CD4-positive, alpha-beta T cell treated with Interleukin-17A for 1 hour (primary cell): ENCODE measurements around the gene NOD1.
A peak's percentile ranks its signal among the peaks of the same experiment; 100 is the strongest.
"Not testable (repeated sequence)": the region's sequence is repeated elsewhere in the genome, so short reads cannot be mapped to it uniquely, and the experiment has no call there.

Experiments used
- DNase-seq: peaks from one replicate; pipeline ENCODE4 v3.0.0-alpha.2; 2020

The NOD1 gene

DNA sequence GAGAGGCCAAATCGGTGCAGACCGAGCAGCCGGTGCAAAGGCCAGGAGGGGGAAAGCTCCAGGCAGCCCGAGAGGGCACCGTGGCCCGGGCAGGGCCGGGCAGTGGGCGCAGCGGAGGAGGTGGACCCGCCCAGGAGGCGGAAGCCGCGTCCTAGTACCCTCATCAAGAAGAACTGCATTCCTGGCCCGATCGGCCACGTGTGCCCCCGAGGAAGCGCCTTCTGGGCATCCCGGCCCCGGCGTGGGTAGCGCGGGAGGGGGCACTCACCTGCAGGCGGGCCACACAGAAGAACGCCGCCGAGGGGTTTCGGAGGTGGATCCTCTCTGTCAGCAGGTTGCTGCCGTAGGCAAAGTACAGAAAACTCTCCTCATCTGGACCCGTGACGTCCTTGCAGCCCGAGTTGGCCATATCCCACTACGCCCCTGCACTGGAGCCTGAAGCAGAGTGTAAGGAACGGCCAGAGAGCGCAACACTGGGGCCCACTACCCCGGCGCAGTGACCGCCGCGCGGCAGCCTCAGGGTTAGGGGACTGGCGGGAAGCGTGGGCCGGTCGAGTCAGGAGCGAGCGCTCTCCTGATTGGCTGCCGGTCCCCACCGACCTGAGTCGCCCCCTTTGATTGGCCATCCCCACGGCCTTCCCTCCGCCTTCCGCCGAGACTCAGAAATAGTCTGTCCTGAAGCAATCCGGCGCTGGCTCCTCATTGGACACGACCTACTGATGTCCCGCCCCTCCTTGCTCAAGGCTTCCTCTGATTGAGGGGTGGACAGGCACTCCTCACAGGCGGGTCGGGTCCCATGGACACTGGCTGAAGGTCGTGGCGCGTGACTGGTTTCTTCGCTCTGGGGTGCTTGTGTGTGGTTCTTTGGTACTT lies 26.0 kb upstream of the NOD1 start, which contains the start of gene GGCT:
Gene GGCT (minus strand): TSS at position 529 of the 873 bp plus-strand sequence. CDS start 120 bp downstream, at position 409.
- DNase-seq: peak; percentile 98

DNA sequence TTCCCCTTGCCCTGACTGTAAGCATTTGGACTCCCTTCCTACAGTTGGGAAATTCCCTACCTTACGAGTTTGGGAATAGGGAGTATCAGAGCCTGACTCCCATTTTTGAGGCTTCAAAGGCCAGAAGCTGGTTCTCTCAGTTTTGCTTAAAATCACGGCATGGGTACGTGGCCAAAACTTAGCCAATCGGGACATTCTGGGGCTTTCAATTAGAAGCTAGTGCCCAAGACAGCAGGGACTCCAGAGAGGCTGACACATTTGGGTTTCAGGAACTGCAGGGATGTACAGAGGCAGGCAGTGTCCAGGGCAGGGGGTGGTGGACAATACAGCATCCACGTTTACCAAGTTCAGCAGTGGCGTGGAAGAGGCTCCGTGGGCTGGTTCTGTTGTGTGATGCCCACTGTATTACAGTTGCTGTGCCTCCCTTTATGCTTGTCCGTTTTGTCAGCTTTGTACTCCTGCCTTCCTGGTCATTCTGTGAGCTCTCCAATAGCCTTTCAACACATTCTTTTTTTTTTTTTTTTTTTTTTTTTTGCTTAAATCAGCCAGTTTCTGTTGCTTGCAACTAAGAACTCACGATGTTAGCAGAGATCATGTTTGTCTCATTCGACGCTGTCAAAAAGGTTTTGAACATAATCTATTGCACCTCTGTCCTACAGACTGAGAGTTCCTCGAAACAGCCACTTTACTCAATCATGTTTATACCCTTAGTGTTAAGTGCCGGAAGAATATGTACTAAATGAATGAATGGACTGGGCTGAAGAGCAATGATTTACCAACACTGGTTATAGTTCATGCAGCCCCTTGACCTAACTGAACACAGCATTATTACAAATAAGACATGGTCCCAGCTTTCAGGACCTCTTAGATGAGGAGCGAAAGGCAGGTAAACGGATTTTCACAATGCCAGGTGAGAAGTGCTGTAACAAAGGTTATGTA lies 25.0 kb upstream of the NOD1 start:
- DNase-seq: no peak

DNA sequence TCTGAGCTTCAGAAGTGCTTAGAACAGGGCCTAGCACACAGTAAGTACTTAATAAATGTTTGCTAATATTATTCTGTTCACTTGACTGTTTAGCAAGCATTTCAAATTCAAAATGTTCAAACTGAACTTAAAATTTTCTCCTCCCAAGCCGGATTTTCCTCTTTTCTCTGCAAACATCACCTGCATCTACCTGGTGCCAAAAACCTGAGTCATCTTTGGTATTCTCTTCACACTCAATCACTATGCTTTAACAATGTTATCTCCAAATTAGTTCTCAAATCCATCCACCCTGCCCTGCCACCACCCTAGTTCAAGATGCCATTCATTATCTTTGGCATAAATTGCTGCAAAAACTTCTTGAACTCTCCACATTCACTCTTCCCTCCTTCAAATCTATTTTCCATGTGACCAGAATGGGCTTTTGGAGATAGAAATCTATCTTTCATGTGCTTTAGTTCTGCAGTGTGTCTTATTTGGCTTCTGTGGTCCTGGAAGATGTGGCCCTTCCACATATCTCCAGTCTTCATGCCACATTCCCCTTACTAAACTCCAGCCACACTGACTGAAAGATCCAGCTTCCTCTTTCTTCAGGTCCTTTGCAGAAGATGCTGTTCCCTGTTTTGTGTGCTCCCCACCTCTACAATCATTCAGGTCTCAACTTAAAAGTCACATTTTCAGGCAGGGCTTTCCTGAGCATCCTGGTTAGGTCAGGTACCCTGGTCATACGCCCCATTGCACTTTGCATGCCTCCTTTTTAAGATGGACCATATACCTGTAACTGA lies 24.1 kb upstream of the NOD1 start:
- no peak for DNase-seq

DNA sequence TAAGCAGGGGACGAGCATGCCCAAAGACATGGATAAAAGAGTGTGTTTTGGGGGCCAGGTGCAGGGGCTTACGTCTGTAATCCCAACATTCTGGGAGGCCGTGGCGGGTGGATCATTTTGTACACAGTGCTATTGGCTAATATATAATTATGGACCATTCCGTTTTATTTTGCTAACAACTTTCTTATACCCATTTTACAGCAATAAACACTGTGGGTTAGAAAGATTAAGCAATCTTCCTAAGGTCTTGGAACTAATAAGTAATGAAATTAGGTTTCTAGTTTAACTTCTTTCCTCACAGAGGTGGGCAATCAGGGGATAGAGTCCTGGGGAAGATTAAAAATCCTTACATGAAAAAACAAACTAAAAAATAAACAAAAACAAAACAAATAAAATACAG lies 22.7 kb upstream of the NOD1 start:
- no peak for DNase-seq

DNA sequence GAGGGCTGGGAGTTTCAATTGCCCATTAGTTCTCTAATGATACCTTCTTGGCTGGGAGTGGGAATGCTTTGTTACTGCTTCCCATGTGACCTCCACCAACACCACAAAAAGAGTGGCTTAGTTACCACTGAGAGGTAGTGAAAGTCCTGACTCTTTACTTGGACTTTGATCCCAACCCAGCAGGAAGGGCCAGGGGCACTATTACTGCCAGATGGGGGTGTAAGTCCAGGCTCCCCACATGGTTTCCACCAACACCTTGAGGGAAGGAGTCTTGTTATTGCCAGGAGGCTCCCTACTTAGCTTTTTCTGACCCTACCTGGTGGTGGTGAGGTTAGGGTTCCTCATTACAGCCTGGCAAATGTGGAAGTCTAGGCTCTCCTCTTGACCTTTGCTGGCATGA lies 14.6 kb upstream of the NOD1 start:
- DNase-seq: no peak

DNA sequence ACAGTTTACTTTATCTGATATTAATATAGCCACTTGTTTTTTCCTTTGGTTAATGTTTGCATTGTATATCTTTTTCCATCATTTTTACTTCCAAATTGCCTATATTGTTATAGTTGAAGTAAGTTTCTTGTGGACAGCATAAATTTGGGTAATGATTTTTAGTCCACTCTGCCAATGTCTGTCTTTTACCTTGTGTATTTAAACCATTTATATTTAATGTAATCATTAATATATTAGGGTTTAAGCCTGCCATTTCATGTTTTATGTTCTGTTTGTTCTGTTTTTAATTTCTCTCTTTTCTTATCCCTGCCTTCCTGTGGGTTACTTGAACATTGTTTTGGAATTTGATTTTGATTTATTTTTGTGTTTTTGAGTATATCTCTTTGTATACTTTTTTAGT lies 12.8 kb upstream of the NOD1 start:
- DNase-seq: no peak

DNA sequence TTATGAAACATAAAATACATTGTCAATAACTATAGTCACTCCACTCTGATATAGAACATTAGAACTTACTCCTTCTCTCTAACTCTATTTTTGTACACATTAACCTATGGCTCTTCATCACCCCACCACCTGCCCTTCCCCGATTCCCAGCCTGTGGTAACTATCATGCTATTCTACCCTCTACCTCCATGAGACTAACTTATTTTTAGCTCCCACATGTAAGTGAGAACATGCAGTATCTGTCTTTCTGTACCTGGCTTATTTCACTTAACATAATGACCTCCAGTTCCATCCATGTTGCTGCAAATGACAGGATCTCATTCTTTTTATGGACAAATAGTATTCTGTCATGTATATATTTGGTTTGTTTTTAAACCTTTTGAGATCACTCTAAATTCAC lies 8.8 kb upstream of the NOD1 start:
- no peak for DNase-seq

DNA sequence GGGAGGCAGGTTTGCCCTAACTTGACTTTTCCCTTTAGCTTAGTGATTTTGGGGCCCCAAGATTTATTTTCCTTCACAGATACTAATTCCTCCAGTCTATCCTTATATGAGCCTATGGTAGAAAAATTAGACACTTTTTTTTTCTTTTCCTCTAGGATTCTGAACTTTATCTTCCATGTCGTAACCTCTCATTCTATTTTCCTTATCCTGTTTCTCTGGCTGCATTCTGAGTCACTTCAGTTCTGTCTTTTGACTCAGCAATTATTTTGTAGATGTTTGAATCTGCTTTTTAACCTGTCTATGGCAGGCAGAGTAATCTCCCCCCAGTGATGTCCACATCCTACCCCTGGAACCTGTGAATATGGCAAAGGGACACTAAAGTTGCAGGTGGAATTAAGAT lies 7.1 kb upstream of the NOD1 start:
- no peak for DNase-seq

DNA sequence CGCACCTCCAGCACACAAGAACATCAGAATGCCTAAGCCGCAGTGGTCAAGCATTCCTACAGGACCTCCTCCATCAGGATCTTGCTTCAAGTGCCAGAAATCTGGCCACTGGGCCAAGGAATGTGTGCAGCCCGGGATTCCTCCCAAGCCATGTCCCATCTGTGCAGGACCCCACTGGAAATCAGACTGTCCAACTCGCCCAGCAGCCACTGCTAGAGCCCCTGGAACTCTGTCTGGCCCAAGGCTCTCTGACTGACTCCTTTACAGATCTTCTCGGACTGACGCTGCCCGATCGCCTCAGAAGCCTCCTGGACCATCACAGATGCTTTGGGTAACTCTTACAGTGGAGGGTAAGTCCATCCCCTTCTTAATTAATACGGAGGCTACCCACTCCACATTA lies 2.8 kb upstream of the NOD1 start:
- DNase-seq: not testable (repeated sequence)

DNA sequence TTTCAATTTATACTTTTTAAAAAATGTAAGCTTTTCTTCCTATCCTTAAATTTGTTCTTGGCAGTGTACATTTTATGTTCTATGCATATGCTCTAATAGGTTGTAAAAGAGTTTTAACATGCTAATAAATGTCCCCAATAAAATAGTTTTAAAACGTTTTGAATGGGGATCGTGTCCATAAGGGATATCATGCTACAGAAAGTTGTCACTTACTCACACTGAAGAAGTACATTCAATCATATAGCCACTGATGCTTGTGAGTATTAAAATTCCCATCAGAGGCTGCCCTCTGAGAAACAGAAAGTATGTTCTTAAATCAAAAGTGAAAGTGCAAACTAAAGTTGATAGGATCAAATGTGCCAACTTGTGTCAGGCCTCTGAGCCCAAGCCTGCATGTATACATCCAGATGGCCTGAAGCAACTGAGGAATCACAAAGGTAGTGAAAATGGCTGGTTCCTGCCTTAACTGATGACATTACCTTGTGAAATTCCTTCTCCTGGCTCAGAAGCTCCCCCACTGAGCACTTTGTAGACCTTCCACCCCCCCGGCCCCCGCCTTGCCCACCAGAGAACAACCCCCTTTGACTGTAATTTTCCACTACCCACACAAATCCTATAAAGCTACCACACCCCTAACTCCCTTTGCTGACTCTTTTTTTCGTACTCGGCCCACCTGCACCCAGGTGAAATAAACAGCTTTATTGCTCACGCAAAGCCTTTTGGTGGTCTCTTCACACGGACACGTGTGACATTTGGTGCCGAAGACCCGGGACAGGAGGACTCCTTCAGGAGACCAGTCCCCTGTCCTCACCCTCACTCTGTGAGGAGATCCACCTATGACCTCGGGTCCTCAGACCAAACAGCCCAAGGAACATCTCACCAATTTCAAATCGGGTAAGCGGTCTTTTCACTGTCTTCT lies 877 bp upstream of the NOD1 start:
- DNase-seq: peak; percentile 63

DNA sequence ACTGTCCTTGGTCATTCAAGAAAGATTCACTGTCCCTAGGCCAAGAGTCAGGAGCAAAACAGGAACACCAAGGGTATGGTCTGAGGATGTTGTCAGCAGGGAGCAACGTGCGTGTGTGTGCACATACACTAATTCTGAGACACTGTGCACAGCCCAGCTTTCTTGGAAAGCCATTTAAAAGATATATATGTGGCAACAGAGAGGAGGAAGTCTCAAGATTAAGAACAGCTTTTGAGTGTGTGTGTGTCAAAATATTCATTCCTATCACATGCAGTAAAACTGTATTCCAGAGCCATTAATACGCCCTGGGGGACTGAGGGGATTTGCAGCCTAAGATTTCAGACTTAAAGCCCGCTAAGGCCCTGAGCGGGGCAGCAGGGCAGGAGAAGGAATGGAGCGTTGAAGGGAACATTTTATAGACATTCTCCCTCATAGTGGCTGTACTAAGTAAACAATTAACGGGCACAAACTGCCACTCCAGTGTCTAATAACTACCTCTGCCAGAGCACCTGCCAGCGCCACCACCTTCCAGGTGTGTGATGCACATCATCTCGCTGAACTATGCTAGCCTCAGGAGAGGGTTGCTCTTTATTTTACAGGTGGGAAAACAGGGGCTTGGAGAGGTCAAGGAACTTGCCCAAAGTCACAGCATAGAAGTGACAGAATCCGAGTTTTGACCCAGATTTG lies 2.0 kb downstream of the NOD1 start:
- DNase-seq: no peak

DNA sequence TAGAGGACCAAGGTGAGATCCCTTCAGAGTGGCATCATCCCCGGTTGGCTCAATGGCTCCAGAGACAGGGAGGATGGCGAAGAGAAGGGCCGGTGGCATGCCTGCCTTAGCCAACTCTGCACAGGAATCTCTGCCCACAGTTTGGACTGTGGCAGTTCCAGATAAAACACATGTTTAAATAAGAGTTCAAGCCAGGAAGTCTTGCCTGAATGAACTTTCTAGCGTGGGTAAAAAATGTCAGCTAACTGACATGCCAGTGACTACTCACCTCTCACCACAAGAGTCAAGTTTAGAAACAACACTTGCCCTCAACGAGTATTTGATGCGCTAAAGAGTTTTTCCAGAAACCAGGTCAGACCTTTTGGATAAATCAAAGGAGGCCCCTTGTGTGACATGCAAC lies 3.0 kb downstream of the NOD1 start:
- DNase-seq: no peak

DNA sequence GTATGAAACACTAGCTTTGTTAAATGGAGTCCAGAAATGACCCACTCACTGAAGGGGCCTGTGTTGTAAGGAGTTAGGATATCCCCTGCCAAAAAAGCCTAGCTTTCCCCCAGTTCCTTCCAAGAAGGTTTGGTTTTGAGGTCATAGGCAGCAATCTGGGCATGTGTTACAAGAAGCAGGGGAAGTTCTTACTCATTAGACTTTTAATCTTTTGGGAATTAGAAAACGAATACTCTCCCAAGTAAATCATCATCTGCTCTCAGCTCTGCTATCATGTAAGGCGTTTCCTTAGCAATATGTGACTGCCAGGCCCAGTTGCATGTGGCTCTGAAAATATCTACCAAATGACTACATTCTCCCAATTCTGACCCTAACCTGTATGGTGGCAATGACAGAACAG lies 3.7 kb downstream of the NOD1 start:
- no peak for DNase-seq

DNA sequence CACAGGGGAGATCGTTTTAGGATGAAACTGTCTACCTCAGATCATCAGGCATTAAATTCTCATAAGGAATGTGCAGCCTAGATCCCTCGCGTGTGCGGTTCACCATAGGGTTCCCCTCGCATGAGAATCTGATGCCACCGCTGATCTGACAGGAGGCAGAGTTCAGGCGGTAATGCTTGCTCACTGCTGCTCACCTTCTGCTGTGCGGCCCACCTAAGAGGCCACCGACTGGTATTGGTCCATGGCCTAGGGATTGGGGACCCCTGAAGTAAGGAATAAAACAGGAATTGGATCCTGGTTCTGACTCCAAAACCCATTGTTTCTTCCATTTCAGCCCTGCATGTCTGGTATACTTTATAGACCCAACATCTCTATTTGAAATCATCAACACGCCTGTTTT lies 4.1 kb downstream of the NOD1 start:
- DNase-seq: no peak

DNA sequence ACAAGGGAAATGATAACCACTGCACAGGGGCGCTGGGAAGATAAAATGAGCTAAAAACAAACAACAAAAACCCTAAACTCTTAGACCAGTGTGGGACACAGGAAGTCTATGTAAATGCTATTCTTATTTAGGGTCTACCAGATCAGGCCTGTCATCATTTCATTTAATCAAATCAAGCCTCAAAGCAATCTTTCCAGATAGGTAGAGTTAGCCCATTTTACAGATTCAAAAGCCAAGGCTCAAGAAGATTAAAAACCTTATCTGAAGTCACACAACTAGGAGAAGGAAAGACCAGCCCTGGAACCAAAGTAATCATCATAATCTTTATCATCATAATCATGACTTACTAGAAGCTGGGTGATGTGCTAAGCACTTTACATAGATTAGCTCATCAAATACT lies 4.7 kb downstream of the NOD1 start:
- DNase-seq: no peak

DNA sequence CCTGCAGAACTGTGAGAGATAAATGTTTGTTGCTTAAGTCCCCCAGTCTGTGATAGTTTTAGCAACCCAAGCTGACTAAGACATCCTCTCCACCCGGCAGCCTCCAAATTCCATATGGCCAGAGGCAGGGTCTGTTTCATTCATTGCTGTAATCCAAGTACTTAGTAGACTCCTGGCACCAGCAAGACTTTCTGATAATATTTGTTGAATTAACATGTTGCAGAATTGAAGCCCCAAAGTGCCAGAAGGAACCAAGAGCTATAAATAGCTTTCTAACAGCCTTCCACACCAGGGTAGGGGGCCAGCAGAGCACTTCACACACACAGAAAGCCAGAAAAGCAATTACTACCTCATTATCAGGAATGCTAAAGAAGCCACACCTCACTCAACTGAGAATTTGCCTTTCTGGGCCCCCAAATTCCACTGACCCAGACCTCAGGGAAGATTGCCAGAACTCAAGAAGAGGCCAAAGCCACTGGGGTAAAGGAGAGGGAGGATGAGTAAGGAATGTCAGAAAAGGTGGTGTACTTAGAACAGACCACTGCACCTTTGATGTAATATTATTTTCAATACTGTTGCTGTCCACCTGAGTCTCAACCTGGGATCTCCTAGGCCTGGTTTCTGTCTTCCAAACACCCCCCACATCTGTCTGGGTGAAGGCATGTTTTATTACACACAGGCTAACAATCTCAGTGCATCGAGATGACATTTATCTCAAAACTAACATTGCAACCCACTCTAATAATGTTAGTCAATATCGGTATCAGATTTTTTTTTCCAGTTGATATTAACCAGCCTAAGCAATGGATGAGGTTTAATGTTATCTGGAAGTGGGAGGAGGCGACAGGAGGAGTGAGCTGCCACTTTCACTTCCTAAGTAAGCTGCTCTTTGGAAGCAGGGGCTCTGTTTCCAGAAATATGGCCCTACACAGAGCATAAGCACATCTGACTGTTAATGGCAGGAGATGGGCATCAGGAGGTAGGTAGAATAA lies 5.5 kb downstream of the NOD1 start:
- no peak for DNase-seq

DNA sequence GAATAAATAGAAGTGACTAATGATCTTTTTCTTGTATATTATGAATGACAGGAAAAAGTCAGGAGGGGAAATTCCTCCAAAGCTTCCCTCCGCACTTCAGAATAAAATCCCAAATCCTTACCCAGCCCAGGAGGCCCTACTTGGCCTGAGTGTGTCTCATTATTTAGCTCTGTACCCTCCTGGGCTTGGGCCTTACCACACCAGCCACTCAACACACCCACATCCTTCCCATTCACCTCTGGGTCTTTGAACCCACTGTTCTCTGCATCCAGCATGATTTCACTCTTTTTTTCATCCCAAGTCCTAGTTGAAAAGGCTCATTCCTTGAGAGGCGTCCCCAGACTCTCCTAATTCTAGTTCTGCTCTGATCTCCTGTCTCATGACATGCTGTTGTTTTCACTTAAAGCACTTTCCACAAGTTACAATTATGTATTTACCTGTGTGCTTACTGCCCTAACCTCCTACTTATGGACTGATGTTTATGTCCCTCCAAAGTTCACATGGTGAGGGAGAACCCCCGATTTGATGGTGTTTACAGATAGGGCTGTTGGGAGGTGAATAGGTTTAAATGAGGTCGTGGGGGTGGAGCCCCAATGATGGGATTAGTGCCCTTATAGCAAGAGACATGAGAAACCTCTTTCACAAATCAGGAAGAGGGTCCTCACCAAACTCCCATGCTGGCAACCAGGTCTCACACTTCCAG lies 6.4 kb downstream of the NOD1 start:
- no peak for DNase-seq

DNA sequence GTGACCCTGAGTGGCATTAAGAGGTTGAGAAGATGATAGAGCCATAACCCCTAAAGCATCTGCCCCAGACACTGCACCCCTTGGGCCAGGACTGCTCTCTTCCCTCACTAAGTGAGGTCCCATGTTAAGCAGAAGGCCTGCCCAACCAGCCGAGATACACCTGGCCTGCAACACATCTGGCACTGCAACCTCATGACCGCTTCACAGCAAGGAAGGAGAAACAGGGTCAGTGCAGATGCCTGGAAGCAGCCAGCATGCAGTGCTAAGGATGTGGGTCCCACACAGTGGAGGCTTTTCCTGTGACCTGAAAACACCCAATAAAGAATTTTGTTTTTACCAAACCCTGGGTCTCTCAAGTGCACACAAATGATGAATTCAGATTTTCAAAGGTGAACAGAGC lies 7.4 kb downstream of the NOD1 start:
- DNase-seq: no peak

DNA sequence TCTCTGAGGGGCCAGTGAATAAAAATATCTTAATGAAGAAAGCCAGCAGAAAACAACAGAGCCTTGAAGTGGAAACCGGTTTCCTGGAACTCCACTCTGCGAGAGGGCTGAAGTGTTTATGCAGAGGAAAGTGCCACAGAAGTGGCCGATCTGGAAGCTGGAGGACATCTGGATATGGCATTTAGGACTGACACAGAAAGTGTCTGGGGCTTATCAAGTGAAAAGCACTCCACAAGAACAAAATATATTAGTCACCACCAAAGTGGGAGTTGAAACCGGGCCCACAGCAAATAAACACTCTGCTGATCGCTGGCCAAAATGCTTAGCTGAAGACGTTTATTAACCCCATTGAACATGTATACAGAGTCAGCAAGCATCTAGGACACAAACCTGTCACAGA lies 7.8 kb downstream of the NOD1 start:
- no peak for DNase-seq
